Activated T-helper 1 cell treated with anti-CD3 and anti-CD28 coated beads, Interleukin-2, amount 50 U/mL, for 16 hours (primary cell): ENCODE measurements around the gene PICALM.
"Not testable (repeated sequence)": the region's sequence is repeated elsewhere in the genome, so short reads cannot be mapped to it uniquely, and the experiment has no call there.

Experiments used
- DNase-seq, 2 donors: peaks; one replicate each; pipeline ENCODE4 v3.0.0-alpha.2; 2020; ENCODE audit warnings: low read depth in 1 of 2, low spot score in 1 of 2

Gene PICALM, protein sequence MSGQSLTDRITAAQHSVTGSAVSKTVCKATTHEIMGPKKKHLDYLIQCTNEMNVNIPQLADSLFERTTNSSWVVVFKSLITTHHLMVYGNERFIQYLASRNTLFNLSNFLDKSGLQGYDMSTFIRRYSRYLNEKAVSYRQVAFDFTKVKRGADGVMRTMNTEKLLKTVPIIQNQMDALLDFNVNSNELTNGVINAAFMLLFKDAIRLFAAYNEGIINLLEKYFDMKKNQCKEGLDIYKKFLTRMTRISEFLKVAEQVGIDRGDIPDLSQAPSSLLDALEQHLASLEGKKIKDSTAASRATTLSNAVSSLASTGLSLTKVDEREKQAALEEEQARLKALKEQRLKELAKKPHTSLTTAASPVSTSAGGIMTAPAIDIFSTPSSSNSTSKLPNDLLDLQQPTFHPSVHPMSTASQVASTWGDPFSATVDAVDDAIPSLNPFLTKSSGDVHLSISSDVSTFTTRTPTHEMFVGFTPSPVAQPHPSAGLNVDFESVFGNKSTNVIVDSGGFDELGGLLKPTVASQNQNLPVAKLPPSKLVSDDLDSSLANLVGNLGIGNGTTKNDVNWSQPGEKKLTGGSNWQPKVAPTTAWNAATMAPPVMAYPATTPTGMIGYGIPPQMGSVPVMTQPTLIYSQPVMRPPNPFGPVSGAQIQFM

DNA sequence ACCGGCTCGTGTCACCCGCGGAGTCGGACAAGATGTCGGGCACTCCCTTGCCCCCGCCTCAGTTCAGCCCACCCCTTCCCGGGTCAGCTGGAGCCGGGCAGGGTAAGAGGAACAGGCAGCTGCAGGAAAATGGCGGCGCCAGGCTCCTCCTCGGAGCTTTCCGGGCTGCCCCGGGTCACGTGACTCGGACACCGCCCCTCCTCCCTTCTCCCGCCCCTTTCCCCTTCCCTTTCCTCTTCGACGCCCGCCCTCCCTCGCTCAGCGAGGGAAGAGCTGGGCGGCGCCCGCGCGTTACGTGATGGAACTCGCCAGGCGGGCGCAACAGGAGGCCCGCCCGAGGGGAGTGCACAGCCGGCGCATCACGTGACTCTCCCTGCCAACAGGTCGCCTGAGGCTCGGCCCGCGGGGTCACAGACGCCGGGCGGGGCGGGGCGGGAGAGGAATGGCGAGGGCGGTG is at the start of gene PICALM:
PICALM (minus strand) TSS at position 134 of the 457 bp plus-strand sequence. CDS start 304 bp downstream, outside the sequence.
- DNase-seq = peak; percentile 89 to 95

DNA sequence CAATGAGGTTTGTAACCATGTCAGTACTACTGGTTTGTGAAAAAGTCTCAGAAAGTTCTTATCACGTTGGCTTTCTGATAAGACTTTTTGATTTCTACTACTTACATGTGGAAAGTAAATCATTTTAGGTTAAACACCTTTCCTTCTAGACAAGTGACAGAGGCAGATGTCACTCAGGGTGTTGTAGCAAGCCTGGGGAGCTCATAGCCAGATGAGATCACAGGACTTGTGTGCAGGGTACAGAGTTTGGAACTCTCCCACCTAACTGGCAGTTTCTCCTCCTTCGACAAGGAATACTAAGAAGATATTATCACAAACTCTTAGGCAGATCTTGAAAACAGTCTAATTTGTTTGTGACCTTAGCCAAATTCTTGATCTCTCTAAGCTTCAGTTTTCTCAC is 49.4 kb upstream of the PICALM start:
- no peak for DNase-seq

DNA sequence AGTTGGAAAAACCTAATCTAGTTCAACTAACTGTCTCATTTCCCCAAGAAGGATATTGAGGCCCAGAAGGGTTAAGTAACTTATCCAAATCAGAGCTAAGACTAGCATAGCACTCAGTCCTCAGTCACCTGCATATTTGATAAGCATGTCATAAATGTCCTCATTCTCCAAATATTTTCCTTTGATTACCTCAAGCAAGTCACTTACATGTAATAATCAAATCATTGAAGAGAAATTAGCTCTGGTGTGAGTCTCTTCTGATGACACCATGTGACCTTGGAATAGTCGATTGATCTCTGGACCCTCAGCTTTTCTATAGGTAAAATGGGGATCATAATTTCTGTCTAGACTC is 48.8 kb upstream of the PICALM start:
- DNase-seq = no peak

DNA sequence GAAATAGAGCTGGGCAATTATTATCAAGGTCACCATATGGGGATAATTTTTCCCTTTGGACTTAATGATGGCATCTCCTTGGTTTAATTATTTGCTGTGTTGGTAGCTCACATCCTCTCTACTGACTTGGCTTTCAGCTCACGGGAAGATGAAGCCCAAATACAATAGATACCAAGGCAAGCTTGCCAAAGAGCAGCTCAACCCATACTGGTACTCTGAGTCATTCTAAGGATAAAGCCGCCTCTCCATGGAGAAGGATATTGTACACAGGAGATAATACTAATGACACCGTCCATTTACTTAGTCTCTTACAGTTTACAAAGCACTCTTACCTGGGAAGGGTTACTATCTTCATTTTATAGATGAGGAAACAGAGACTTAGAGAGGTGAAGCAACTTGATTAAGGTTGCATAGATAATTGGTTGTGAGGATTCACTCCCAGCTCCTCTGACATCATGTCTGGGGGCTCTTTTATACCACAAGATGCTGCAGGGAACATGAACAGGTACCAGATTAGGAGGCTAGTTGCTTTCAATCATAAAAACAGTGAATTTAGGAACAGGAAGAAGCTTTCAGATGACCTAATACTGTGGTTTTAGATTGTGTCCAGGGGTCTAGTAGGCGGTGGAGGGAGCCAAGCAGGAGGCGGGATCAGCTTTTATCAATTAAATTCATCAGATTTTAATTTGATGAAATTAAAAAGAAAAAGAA is 48.3 kb upstream of the PICALM start:
- DNase-seq = no peak

DNA sequence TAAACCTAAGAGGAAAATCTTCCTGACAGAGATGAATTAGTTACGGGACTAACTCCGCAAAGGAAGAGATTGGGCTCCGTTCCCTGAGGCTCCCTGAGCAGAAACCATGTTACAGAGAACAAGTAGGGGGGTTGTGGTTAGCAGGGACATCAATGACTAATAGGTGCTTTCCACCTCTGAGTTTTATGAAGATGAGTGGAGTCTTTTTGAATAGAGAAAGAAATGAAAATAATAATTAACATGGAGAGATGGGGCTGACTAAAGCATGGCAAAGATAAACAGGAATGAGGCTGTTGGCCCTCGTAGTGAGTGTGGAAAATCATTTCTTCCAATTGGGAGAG is 47.5 kb upstream of the PICALM start:
- DNase-seq = no peak

DNA sequence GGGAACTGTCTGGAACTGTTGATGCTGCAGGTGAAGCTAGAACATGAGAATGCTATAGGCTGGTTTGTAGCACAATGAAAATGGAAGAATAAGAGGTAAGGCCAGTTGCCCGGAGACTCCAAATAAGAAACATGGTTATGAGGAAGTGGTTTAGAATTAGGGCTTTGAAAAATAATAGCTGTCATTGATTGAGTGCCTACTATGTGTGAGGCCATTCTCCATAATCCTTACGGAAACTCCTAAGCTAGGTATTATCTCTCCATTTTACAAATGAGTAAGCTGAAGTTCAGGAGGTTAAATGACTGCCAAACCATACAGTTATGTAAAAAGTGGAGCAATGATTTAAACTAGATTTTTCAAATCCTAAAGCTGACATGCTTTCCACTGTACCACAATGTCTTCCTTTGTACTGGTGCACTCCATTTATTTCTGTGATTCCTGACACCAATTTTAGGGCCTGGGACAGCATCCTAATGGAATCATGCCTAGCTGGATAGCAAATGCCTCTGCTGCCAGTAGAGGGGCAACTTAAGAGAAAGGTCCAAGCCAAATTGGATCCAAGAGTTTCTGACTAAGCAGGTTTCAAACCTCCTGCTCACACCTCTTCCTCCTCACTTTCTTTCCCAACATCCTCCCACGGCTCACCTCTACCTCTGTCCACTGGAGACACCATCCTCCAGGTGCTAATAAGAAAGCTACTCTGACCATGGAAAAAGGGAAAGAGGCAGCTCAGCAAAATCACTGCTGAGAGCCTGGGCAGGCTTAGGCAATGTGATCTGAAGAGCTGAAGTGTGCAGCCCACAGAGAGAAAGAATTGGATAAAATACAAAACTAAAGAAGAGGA is 46.9 kb upstream of the PICALM start:
- DNase-seq = no peak

DNA sequence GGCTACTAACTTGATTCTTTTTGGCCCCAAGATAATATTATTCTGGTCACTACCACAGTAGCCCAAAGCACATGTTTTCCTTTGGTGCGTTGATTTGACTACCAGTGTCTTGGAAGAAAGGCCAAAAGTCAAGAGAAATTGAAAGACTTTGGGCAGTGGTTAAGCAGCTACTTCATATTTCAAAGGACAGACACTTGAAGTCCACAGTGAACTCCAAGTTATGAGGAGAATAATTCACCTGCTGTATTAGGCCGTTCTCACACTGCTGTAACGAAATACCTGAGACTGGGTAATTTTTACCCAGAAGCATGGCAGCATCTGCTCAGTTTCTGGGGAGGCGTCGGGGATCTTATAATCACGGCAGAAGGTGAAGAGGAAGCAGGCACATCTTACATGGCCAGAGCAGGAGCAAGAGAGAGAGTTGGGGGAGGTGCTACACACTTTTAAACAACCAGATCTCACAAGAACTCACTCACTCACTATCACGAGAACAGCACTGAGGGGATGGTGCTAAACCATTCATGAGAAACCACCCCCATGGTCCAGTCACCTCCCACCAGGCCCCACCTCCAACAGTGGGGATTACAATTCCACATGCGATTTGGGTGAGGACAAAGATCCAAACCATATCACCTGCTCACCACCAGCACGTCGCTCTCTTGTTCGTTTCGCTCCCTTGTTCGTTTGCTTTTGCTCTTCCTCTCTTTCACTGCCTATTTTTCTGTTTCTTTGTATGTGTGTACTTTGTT is 40.2 kb upstream of the PICALM start:
- no peak for DNase-seq

DNA sequence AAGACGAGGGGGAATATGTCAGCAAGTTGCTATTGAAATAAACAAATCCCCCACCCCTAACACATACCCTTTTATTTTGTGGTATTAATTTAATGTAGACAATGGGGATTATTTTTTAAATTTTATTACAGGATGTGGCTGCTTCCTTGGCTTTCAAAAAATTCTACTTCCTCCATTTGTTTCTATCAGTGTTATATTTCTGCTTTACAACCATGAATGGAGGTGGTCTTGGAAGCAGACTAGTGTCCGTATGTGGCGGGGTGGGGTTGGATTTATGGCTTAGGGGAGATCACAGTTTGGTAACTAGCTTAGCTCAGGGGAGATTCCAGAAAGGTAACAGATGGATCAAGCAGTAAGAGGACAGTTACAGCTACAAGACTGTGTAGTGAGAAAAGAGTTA is 39.3 kb upstream of the PICALM start:
- DNase-seq = no peak

DNA sequence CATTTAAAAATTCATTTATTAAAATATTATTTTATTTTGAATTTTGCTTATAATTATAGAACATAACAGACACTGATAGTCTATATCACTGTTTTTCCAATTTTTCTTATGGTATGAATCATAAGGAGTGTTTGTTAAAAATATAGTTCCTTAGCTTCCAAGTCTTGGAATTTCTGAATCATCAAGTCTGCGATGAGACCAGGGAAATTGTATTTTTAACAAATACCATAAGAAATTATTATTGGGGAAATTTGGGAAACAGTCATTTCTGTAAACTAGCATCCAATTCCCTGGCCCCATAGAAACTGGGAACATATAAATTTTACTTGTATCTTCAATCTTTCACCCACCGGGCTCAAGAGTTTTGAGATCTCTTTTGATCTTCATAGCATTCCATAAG is 38.0 kb upstream of the PICALM start:
- no peak for DNase-seq

DNA sequence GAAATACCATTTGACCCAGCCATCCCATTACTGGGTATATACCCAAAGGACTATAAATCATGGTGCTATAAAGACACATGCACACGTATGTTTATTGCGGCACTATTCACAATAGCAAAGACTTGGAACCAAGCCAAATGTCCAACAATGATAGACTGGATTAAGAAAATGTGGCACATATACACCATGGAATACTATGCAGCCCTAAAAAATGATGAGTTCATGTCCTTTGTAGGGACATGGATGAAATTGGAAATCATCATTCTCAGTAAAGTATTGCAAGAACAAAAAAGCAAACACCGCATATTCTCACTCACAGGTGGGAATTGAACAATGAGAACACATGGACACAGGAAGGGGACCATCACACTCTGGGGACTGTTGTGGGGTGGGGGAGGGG is 37.1 kb upstream of the PICALM start:
- DNase-seq = not testable (repeated sequence)

DNA sequence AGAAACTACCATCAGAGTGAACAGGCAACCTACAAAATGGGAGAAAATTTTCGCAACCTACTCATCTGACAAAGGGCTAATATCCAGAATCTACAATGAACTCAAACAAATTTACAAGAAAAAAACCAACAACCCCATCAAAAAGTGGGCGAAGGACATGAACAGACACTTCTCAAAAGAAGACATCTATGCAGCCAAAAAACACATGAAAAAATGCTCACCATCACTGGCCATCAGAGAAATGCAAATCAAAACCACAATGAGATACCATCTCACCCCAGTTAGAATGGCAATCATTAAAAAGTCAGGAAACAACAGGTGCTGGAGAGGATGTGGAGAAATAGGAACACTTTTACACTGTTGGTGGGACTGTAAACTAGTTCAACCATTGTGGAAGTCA is 36.7 kb upstream of the PICALM start:
- not testable (repeated sequence) for DNase-seq

DNA sequence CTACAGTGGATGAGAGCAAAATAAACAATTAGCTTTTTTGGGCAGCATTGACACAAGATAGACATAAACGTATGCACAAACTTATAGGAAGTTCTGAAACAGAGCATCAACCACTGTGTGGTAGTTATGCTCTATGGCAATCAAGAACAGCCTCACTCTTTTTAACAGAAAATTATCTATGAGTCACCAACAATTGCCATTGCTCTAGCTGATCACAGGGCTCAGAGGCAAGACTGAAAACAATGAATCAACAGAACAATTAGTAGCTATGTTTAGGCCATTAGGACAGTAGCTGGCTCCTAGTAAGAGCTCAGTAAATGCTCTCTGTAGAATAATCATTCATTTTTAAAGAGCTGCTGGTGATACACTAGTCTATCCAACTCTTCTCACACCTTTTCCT is 34.9 kb upstream of the PICALM start:
- no peak for DNase-seq

DNA sequence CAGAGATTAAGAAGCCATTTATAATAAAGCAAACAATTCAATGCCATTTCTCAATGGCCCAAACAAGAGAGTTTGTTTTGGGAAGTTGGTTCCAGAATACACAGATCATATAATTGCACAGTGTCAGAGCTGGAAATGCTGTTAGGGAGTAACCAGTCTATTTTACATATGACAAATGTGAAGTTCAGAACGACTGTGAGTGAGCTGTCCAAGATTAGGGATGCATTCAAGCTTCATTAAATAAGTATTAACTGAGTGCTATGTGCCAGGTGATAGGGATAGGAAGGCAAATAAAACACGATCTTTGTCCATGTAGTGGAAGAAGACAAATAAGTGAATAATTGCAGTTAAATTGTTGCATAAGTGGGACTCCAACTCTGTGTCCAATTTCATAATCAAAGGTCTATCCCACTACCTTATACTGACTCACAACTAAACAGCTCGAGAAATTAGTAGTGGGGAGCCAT is 33.1 kb upstream of the PICALM start:
- no peak for DNase-seq

DNA sequence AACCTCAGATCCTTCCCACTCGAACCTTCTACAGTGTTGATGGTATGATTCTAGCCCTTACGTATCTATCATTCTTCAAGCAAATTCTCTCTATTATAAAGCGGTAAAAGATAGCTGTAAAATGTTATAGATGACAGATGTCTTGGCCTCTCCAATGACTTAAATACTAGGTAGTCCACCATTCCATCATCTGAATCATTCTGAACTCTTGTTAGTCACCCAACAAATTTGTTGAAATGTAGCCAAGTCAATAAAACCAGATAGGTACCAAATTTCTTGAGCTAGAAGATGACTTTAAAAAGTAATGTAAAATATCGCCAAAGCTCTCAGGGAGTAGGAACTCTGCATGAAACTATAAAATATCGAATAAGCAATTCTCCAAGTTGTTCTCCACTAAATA is 32.6 kb upstream of the PICALM start:
- no peak for DNase-seq

DNA sequence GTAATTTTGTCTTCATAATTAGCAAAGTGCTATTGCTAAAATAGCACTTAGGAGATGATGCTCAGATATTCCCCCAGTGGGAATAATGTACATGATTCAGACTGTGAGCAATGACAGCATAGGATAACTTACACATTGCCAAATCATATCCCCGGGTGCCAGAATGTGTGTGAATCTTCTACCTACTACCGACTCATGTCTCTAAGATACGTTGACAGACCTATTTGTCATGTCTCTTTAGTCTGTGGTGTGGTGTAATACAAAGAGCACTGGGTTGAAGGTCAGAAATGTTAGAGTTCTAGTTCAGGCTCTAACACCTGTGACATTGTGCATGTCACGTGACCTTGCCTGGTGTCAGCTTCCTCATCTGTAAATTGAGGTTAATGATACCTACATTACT is 31.0 kb upstream of the PICALM start:
- no peak for DNase-seq

DNA sequence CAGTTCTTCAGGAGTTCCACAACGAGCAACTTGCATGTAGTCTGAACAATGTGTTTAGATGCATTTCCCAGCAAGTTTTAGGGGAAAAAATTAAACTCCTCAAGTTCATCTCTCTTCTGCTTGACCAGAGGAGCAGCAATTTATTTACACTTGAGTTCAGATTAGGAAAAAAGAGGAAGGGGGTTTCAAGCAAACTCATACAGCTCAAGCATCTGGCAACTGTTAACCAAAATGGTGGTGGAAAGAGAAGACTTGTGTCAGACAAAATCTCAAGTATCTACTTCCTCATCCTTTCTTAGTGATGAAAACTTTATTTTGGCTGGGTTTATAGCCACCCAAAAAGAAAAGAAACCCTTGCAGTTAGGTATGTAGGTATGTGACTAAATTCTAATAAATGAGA is 29.1 kb upstream of the PICALM start:
- no peak for DNase-seq

DNA sequence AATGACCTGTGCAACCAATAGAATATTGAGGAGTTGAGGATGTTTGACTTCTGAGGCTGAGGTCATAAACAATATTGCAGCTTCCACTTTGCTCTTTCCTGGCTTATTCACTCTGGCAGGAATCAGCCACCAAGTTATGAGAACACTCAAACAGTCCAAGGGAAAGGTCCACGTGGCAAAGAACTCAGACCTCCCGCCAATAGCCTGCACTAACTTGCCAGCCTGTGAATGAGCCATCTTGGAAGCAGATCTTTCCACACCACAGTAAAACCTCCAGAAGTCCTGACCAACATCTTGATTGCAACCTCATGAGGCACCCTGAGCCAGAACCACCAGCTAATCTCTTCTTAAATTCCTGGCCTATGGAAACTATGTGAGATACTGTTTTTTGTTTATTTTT is 22.7 kb upstream of the PICALM start:
- no peak for DNase-seq

DNA sequence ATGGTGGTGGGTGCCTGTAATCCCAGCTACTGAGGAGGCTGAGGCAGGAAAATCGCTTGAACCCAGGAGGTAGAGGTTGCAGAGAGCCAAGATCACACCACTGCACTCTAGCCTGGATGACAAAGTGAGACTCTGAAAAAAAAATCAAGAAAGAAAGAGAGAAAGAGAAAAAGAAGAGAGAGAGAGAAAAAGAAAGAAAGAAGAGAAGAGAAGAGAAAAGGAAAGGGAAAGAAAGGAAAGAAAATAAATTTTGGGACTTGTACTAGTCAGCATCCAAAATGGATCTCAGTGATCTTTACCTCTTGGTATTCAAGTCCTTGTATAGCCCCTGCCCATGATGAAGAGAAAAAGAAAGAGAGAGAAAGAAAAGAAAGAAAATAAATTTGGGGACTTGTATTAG is 22.2 kb upstream of the PICALM start:
- DNase-seq = no peak

DNA sequence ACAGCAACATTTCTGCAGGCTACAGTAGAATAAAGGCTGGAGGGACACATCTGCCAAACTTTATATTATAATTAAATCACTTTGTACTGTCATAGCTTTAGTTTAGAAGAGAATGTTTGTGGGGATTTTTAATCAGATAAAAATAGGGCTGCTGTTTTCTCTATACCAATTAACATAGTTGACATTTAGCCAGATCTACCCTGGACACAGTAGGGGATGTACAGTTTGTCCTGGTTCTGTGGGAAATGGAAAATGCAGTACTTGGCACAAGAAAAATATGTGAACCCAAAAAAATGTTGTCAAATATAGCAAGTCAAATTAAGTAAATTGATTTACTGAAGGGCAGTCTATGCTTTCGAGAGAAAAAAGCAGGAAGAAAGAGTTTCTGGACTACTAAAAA is 20.8 kb upstream of the PICALM start:
- no peak for DNase-seq

DNA sequence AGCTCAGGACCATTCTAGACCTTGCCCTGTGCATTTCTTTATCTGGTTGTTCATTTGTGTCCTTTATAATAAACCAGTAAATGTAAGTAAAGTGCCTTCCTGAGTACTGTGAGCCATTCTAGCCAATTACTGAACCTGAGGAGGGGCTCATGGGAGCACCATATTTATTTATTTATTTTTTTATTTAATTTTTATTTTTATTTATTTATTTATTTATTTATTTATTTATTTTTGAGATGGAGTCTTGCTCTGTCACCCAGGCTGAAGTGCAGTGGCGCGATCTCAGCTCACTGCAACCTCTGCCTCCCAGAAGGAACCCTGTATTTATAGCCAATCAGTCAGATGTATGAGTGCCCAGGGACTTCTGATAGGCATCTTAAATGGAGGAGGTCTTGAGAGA is 18.8 kb upstream of the PICALM start:
- DNase-seq = not testable (repeated sequence)

DNA sequence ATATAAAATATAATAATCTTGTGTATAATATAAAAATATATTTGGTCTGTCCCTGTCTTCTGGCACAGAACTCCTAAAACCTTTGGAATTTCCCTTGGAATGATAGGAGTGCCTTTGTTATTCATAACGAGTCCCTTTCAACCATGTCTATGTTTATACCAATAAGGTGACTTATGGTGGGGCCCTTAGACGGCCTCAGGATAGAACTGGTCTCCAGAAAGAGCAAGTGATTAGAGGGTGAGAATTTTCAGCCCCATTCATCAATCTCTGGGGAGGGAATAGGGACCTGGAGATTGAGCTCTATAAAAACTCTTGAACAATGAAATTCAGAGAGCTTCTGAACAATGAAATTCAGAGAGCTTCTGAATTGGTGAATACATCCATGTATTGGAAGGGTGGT is 18.4 kb upstream of the PICALM start:
- no peak for DNase-seq
